Muscle of arm (tissue), 12 donors: Measurements from ENCODE around the gene NRSN1. TPM values are rescaled to one million over a fixed set of nuclear protein-coding genes. Genes with fewer than 3 reads are reported as not detected.

ENCODE experiments used
- polyA plus RNA-seq, 12 donors: library from polyadenylated mRNA; unstranded; fragments of 120-200 nt; gene quantifications; one replicate each; pipeline ENCODE4 v1.2.1, GENCODE V29; 2013; ENCODE audit not compliant: insufficient read length in 12 of 12

NRSN1 gene
- polyA plus RNA-seq, 12 donors, result 0.12 to 0.17 (median 0.16) TPM; not detected in 9

Other genes starting within 250 kb of the NRSN1 start
- gene DCDC2, start 231.8 kb downstream of the NRSN1 start, polyA plus RNA-seq, result under 1 TPM in 10 of 12 donors, not detected in 2; 0.05 to 0.78 (median 0.18) TPM